HT-29 (cell line): Measurements from ENCODE around the gene RTN3. TPM values are rescaled to one million over a fixed set of nuclear protein-coding genes. Genes with fewer than 3 reads are reported as not detected.
"Not testable (repeated sequence)": the region's sequence is repeated elsewhere in the genome, so short reads cannot be mapped to it uniquely, and the experiment has no call there.

ENCODE experiments used
- DNase-seq: peaks from one replicate; pipeline ENCODE4 v3.0.0-alpha.2; 2015; ENCODE audit warnings: low spot score
- total RNA-seq: library from RNA; depleted of rRNA; stranded (reverse); fragments of >200 nt; shearing (Covaris generic); gene quantifications from 2 replicates; pipeline ENCODE4 v1.2.3, GENCODE V29; 2014; rRNA removed

Gene RTN3
- total RNA-seq, result 84.2 and 89.2 TPM in 2 replicates

- peak; percentile 100 for DNase-seq
Observed at GRCh38 chr11:63681321-63682065, at the start of gene RTN3. TSS of gene RTN3 (plus strand) at chr11:63681500. CDS start at chr11:63681637, 137 bp downstream.

DNA sequence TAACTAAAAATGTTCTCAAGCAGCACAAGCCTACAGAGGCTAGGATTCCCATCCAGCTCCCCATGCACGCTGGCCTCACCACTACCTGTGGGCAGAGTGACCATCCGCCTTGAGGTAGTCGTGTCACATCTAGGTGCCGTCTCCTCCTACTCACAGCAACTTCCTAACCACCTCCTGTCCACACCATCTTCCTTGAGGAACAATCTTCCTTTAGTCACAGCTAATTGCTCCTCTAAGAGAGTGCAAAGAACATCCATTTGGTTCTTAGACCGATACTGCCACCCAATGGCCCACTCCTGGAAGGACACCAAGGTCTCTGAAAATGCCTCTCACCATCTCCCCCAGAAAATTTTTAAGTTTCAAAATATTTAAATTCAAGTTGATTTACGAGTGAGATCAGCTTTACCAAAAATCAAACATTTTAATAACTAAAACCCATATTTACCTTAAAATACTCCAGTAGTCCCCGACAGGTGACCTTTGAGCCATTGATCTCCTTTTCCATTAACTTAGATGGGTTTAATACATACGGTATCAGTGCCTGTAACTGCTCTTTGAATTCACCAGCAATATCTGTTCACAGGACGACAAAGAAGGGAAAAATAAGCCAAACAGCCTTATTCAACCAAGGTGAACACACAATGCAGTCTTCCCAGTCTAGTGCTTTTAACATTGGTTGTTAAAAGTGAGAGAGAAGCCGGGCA, 45.4 kb upstream of the RTN3 start:
- DNase-seq, result peak; percentile 95

GRCh38 chr11:63638436-63638835, 42.9 kb upstream of the RTN3 start:
- DNase-seq, result not testable (repeated sequence)

DNA sequence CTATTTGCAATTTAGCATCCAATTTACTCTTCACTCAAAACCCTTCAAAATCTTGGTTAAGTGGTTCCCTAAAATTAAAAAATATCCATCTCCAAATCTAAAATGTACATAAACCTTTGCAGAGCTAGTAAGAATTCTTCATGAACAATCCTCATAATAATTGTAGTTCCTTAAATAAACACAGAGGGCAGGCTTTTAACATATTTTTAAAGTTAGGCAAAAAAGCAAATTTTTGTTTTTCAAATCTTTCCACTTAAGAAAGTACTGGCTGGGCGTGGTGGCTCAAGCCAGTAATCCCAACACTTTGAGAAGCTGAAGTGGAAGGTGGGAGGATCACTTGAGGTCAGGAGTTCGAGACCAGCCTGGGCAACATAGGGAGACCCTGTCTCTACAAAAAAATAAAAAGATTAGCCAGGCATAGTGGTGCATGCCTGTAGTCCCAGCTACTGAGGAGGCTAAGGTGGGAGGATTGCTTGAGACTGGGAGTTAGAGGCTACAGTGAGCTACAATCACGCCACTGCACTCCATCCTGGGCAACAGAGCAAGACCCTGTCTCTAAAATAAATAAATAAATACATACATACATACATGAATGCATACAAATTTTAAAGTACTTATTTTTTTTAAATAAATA, 42.0 kb upstream of the RTN3 start:
- DNase-seq, result no peak

DNA sequence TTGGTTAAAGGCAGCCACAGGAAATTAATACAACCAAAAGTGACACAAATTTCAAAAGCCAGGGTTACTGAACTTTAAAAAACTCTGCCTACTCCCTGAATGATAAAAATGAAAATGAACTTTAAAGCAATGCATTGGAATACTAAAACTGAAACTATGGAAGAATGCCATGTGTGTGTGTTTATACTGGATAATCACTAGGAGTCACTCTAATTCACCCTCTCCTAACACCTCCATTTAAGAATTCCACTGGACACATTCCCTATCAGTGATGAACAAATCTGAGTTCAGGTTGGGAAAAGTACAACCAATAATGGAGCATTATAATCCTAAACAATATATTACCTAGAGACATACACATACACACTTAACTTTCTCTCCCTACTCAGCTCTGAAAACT, 39.6 kb upstream of the RTN3 start:
- no peak for DNase-seq

- DNase-seq, result no peak
Observed at GRCh38 chr11:63643205-63643604, 38.1 kb upstream of the RTN3 start.

DNA sequence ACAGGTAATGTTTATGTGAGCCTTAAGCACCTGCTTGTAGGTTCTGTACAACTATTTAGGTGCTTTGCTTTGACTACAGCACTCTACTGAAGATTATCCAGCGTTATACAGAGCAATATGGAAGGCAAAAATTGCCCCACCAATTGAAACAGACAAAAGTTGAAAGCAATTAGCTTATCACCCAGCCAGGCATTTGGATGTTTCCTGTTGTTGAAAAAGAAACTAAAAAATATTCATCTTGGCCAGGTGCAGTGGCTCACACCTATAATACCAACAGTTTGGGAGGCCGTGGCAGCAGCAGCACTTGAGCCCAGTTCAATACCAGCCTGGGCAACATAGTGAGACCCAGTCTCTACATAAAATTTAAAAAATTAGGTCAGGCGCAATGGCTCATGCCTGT, 28.6 kb upstream of the RTN3 start:
- DNase-seq, result no peak

DNA sequence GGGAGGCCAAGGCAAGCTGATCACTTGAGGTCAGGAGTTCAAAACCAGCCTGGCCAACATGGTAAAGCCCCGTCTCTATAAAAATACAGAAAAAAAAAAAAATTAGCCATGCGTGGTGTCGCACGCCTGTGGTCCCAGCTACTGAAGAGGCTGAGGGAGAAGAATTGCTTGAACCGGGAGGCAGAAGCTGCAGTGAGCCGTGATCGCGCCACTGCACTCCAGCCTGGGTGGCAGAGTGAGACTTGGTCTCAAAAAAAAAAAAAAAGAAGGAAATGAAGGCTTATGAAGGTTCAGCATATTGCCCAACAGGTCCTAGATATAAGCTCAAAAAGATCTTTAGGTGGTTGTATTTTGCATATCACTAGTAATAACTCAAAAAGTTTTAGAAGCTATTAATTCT, 20.3 kb upstream of the RTN3 start:
- DNase-seq, result no peak

GRCh38 chr11:63663809-63664208, 17.5 kb upstream of the RTN3 start:
- DNase-seq, result no peak

GRCh38 chr11:63666874-63667273, 14.4 kb upstream of the RTN3 start:
- DNase-seq, result no peak

DNA sequence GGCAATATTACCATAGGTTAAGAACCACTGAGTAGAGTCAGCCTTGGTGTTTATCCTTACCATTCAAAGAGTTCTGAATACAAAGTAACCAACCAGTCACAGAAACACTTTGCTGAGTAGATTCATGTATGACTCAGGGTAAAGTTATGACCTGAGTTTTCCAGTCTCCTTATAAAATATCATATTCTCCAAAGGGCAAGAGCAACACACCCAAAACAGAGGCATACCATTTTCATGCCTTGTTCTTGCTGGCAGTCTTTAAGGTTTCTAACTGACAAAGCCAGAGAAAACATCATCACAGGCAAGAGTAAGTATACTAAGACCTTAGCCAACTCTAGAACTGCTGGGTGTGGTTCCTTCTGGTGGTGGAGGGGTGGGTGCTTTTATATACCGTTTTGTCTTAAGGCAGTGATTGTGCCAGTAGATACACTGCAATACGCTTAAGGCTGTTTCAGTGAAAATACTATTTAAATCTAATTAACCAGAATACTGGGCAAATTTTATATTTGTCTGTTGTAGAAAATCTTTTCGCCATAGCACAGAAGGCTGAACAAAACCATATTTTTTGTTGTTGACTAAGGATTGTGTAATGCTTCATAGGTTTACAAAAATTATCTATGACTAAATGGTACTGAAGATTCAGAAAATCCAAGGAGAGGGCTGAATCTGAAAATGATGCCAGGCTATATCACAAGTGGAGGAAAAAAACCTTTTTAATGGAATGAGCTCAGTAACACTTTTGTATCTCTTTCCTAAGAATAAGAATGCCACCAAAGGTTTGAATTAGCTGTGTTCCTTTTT, 13.1 kb upstream of the RTN3 start:
- DNase-seq, result peak; percentile 28

- no peak for DNase-seq
Observed at GRCh38 chr11:63670096-63670432, 11.2 kb upstream of the RTN3 start.

- peak; percentile 84 for DNase-seq
Observed at GRCh38 chr11:63670433-63671321, 10.6 kb upstream of the RTN3 start.

DNA sequence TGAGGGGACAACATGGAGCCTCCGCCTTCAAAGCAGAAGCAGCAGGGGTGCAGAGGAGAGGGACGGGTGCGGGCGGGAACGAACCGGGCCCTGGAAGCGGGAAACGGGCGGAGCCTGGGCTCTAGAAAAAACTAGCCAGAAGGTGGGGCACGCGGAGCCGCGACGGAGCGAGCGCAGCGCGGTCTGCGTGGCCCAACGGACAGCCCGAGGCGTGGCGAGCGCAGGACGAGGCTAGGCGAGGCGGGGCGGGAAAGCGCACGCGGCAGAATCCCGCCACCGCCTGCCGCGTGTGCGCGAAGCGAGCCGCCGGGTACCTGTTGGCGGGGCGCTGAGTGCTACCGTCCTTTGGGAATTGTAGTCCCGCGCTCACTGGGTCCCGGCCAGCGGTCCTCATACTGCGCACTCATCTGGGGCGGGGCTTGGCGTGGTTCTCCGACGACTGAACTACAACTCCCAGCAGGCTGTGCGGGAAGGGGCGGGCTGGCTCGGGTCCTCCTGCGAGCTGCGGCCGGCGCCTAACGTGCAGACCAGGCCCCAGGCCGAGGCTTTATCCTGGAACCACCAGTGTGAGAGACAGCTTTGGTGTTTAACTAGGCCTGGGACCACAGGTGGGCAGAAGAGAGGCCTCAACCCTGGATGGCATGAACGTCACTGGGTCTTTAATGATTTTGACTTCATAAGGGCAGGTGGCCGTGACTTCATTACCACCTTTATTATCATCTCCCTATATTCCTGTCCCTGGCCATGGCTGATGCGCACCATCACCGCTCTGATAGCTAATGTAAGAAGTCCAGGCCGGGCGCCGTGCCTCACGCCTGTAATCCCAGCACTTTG, 9.8 kb upstream of the RTN3 start, which contains the start of gene ATL3:
TSS of gene ATL3 (minus strand) at position 55 of the 834 bp plus-strand sequence. CDS start at position 14, 41 bp downstream.
- peak; percentile 99 for DNase-seq

GRCh38 chr11:63672156-63672463, 9.2 kb upstream of the RTN3 start:
- DNase-seq, result no peak

- DNase-seq, result no peak
Observed at GRCh38 chr11:63672936-63673539, 8.3 kb upstream of the RTN3 start.

DNA sequence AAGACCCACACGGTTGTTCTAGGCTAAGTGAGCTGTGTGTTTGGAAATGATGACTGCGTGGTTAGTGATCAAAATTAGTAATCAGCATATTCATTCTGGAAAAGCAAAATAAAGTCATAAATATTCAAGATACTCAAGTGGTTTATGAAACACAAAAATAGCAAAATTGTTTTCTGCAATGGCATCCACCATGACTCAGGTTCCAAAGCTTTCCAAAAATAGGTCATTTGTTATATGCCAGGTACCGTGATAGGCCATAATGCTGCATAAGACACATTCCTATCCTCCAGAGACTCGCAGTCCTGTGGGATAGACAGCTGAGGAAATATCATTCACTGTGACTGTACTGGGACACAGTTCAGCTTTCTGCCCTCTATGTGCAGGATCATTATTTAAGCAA, 7.7 kb upstream of the RTN3 start:
- DNase-seq, result no peak

DNA sequence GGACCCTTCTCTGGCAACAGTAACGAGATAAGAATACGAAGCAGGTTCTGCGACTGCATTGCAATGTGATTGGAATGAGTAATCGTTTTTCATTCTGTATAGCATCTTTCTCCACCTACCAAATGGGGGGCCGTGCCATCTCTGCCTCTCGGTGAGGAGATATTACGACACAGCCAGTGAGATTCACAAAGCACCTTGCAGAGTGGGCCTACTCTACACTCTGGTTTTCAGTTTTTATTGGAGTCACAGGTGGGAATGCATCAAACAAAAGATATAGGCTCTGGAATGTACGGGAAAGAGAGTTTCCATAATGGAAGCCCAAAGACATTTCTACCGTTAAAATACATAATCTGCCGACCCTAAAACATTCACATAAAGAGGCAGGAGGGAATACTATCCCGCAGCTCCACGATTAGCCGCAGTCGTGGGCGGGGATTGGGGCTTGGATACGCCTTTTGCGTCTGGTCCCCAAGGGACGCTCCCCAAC, 423 bp upstream of the RTN3 start:
- DNase-seq, result no peak
